Coronary artery (tissue), 2 donors: ENCODE measurements around the gene CYP2A6.

Source experiments
- DNase-seq: peaks from one replicate; pipeline ENCODE4 v3.0.0-alpha.2; 2017; ENCODE audit warnings: low spot score
- H3K27ac ChIP-seq, 2 donors: fragments of 200-600 bp; sonication (generic); one replicate each; pipeline ENCODE4 v1.5.1; 2016 to 2019
- H3K4me3 ChIP-seq: fragments of 200-600 bp; sonication (generic); 2 replicates; pipeline ENCODE4 v1.5.1; 2016; ENCODE audit warnings: mild to moderate bottlenecking, moderate library complexity
- TF ChIP-seq, protein P1 (sequence below): fragments of 200-600 bp; sonication (generic); IDR thresholded peaks from one replicate; pipeline ENCODE4 v1.5.1; 2019; ENCODE audit warnings: antibody characterized with exemption

The CYP2A6 gene

DNA sequence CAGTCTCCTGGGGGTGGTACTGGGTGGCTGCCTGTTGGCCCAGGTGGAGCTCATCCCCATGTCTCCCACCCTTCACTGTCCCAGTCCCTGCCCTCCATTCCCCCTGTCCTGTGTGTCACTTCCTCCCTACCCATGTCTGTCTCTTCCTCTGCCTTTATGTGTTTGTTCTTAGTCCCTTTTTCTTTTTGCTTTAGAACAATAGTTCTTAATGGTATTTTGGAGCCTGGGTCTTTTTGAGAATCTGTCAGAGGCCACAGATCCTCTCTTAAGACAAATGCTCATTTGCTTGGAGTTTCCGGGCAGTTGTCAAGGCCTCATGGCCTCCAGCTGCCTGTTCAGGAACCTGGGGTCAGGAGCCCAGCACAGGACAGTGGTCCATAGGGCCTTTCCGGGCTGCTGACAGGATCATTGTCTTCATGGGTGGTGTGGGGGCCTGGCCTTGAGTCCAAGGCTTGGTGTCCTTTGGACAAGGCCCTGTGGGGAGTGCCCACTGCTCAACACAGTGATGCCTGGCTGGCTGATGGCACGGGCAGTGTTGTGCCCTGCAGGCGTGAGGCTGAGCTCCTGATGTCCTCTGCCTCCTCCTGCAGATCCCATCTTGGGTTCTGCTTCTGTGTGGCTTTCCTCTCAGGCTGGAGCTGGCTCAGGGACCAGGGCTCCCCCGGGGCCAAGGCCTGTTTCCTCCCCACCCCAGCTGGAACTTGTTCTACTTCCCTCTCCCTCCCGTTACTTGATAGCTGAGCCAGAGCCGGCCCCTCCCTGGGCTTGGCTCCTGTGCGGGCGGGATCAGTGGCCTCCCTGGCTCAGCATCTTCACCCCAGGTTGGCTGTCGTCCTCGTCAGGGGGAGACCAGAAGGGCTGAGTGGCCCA is 47.7 kb downstream of the CYP2A6 start:
- Histone ChIP-seq H3K4me3 (peak overlapping the region; percentile 67), H3K27ac (peak overlapping the region; percentile 69 to 87)
- TF ChIP-seq, protein P1, sequence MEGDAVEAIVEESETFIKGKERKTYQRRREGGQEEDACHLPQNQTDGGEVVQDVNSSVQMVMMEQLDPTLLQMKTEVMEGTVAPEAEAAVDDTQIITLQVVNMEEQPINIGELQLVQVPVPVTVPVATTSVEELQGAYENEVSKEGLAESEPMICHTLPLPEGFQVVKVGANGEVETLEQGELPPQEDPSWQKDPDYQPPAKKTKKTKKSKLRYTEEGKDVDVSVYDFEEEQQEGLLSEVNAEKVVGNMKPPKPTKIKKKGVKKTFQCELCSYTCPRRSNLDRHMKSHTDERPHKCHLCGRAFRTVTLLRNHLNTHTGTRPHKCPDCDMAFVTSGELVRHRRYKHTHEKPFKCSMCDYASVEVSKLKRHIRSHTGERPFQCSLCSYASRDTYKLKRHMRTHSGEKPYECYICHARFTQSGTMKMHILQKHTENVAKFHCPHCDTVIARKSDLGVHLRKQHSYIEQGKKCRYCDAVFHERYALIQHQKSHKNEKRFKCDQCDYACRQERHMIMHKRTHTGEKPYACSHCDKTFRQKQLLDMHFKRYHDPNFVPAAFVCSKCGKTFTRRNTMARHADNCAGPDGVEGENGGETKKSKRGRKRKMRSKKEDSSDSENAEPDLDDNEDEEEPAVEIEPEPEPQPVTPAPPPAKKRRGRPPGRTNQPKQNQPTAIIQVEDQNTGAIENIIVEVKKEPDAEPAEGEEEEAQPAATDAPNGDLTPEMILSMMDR, result no peak
- DNase-seq, result no peak

DNA sequence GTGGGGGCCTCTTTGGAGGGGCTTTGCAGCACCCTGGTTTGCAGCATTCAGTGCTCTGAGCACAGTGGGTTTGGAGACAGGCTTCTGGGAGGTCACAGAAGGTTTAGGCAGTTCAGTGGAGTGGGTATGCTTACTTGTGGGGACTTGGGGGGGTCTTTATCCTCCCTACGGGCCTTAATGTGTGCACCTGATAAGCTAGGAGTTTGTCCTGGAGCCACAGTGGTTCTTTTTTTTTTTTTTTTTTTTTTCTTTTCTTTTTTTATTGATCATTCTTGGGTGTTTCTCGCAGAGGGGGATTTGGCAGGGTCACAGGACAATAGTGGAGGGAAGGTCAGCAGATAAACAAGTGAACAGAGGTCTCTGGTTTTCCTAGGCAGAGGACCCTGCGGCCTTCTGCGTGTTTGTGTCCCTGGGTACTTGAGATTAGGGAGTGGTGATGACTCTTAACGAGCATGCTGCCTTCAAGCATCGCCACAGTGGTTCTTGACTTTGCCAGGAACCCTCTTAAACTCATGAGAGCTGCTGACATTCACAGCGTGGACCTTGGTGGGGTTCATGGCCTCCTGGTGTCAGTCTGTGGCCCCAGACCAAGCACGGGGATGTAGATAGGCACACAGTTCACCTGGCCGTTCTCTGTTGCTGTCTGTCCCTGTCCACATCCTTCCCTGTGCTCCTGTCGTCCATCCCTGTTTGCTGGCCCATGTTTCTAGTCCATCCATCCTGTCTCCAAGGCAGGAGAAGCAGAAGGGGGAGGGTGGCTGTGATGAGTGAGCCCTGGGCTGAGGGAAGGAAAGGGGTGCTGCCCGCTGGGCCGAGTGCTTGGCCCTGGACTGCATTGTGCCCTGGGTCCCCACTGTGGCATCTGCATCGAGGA is 48.6 kb downstream of the CYP2A6 start:
- Histone ChIP-seq H3K4me3 (peak overlapping the region; percentile 98), H3K27ac (peak overlapping the region; percentile 69 to 96)
- DNase-seq, result no peak
- TF ChIP-seq, protein P1, result no peak

DNA sequence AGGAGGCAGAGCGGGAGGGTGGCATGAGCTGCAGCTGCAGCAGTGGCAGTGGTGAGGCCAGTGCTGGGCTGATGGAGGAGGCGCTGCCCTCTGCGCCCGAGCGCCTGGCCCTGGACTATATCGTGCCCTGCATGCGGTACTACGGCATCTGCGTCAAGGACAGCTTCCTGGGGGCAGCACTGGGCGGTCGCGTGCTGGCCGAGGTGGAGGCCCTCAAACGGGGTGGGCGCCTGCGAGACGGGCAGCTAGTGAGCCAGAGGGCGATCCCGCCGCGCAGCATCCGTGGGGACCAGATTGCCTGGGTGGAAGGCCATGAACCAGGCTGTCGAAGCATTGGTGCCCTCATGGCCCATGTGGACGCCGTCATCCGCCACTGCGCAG is 49.3 kb downstream of the CYP2A6 start:
- DNase-seq, result no peak
- Histone ChIP-seq H3K27ac (peak overlapping the region in 1 of 2 donors; percentile 96), H3K4me3 (peak overlapping the region; percentile 98)
- TF ChIP-seq, protein P1, result no peak

DNA sequence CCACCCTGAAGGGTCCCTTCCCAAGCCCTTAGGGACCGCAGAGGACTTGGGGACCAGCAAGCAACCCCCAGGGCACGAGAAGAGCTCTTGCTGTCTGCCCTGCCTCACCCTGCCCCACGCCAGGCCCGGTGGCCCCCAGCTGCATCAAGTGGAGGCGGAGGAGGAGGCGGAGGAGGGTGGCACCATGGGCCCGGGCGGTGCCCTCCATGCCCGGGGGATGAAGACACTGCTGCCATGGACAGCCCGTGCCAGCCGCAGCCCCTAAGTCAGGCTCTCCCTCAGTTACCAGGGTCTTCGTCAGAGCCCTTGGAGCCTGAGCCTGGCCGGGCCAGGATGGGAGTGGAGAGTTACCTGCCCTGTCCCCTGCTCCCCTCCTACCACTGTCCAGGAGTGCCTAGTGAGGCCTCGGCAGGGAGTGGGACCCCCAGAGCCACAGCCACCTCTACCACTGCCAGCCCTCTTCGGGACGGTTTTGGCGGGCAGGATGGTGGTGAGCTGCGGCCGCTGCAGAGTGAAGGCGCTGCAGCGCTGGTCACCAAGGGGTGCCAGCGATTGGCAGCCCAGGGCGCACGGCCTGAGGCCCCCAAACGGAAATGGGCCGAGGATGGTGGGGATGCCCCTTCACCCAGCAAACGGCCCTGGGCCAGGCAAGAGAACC is 49.8 kb downstream of the CYP2A6 start:
- Histone ChIP-seq H3K27ac (peak overlapping the region; percentile 91 to 96), H3K4me3 (peak overlapping the region; percentile 98)
- no peak for DNase-seq
- TF ChIP-seq, protein P1, result no peak

DNA sequence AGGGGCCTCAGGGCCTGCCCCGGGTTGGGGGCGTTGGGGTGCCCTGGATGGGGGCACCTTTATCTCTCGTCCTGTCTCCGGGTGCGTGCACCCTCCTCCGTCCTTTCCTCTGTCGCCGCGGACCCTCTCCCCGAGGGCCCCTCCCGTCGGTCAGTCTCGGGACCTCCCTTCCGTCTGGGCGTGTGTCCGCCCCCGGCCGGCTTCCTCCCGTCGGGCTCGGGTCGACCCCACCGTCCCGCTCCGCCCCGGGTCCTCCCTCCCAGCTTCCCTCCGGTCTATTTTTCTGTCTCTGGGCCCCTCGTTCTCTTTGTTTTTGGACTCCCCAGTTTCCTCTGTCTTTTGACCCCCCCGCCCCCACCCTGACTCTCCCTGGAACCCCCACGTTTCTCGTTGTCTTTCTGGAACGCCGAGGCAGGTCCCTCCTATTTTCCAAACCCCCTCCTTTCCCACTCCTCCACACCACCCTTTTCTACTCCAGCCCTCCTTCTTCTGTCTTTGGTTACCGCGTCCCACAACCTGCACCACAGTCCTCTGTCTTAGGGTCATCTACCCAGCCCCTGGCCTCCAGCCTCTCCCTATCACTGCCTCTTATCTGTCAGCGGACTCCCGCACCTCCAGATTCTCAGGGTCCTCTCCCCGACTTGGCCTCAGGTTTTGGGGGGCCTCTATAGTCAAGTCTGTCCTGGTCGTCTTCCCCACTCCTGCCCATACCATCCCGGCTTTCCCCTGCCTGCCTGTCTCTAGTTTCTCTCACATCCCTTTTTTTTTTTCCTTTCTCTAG is 50.5 kb downstream of the CYP2A6 start:
- DNase-seq, result no peak
- Histone ChIP-seq H3K4me3 (peak overlapping the region; percentile 98), H3K27ac (peak overlapping the region; percentile 91 to 96)
- TF ChIP-seq, protein P1, result no peak
